Gastrocnemius medialis (tissue), 4 donors: ENCODE measurements around the gene PCDHGA12. TPM values are rescaled to one million over a fixed set of nuclear protein-coding genes. Genes with fewer than 3 reads are reported as not detected.
A peak's percentile ranks its signal among the peaks of the same experiment; 100 is the strongest.
"Not testable (repeated sequence)": the region's sequence is repeated elsewhere in the genome, so short reads cannot be mapped to it uniquely, and the experiment has no call there.

ENCODE experiments used
- ATAC-seq, 2 donors: fragments of 150-250 bp; one replicate each; pipeline ENCODE4 v1.9.1; 2016
- DNase-seq, 2 donors: peaks; one replicate each; pipeline ENCODE4 v3.0.0-alpha.2; 2019
- H3K27ac ChIP-seq, 4 donors: fragments of 200-600 bp; sonication (generic); 1 replicate in 1 of 4; 2 replicates in 3 of 4; pipeline ENCODE4 v1.5.1; 2016 to 2018; ENCODE audit warnings: mild to moderate bottlenecking in 2 of 4, moderate library complexity in 1 of 4
- H3K27me3 ChIP-seq, 3 donors: fragments of 200-600 bp; sonication (generic) in 2 of 3; 1 replicate in 1 of 3; 2 replicates in 2 of 3; pipeline versions ENCODE4 v1.5.1 to v1.6.0; 2016 to 2019; ENCODE audit warnings: mild to moderate bottlenecking in 1 of 3, moderate library complexity in 1 of 3
- H3K36me3 ChIP-seq, 2 donors: fragments of 200-600 bp; sonication (generic) in 1 of 2; one replicate each; pipeline ENCODE4 v1.5.1; 2017 to 2018
- H3K4me1 ChIP-seq, 2 donors: fragments of 200-600 bp; sonication (generic) in 1 of 2; one replicate each; pipeline ENCODE4 v1.5.1; 2016 to 2017; ENCODE audit warnings: mild to moderate bottlenecking in 2 of 2
- H3K4me3 ChIP-seq, 4 donors: fragments of 200-600 bp; sonication (generic) in 3 of 4; 1 replicate in 1 of 4; 2 replicates in 3 of 4; pipeline ENCODE4 v1.5.1; 2016 to 2019; ENCODE audit warnings: mild to moderate bottlenecking in 2 of 4
- H3K9me3 ChIP-seq, 3 donors: fragments of 200-600 bp; sonication (generic) in 2 of 3; 1 replicate in 1 of 3; 2 replicates in 2 of 3; pipeline ENCODE4 v1.5.1; 2016 to 2019
- CTCF ChIP-seq, 5 experiments: fragments of 450-650 bp in 3 of 5; fragments of 200-600 bp in 2 of 5; sonication (generic) in 2 of 5; IDR thresholded peaks in 4 of 5; conservative IDR thresholded peaks in 1 of 5; 1 replicate in 4 of 5; 2 replicates in 1 of 5; pipeline ENCODE4 v1.5.1; 2016 to 2019; ENCODE audit warnings: antibody characterized with exemption in 5 of 5, mild to moderate bottlenecking in 3 of 5, moderate library complexity in 3 of 5
- POLR2A ChIP-seq, 2 donors: fragments of 450-650 bp; IDR thresholded peaks; one replicate each; pipeline ENCODE4 v1.6.1; 2017; ENCODE audit warnings: antibody characterized with exemption in 2 of 2, mild to moderate bottlenecking in 2 of 2, moderate library complexity in 2 of 2
- in situ Hi-C, 4 donors: fragments of 200-750 bp; cut with MboI; loops; one replicate each; pipeline versions ENCODE4 v1.15.0 to v1.8.0; 2017; ENCODE audit warnings: low sequenced_read_pairs in 4 of 4
- intact Hi-C: fragments of 100-400 bp; cut with DNase I; formaldehyde crosslinking; loops from one replicate; pipeline ENCODE4 v1.15.1; 2023; ENCODE audit warnings: low total_unique reads
- total RNA-seq, 4 donors: library from RNA; depleted of rRNA; stranded (reverse); fragments of >200 nt; gene quantifications; one replicate each; pipeline versions ENCODE4 v1.1.0 to v1.2.3, GENCODE V29; 2016

The PCDHGA12 gene
- total RNA-seq, 4 donors from 2014 or later: 1.1 to 5.4 (median 1.7) TPM

DNA sequence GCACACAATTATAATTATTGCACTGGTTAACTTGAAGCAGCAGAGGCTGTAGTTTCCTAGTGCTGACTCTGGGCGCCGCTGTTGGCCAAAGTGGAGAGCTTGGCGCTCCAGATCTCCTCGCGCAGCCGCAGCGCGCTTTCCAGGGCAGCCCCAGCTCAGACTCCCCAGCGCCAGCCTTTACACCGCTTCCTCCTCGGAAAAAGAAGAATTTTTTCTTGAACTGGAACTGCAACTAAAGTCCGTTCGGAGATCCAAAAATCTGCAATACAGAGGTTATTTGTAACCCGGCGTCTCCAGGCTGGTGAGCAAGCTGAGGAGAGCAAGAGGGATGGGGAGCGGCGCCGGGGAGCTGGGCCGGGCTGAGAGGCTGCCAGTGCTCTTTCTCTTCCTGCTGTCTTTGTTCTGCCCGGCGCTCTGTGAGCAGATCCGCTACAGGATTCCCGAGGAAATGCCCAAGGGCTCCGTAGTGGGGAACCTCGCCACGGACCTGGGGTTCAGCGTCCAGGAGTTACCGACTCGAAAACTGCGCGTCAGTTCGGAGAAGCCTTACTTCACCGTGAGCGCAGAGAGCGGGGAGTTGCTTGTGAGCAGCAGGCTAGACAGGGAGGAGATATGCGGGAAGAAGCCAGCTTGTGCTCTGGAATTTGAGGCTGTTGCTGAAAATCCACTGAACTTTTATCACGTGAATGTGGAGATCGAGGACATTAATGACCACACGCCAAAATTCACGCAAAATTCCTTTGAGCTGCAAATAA is 42.6 kb upstream of the PCDHGA12 start, which contains the start of gene PCDHGB4:
Gene PCDHGB4, plus strand, starts transcription at position 142 of the 755 bp plus-strand sequence. Its CDS starts 187 bp downstream, at position 329.
- Histone ChIP-seq H3K27ac (peak within 1 kb of the TSS in 2 of 4 donors; percentile 44 to 47), H3K4me3 (peak within 1 kb of the TSS; percentile 14 to 52 (median 46))
- ATAC-seq (peak; percentile 47 to 83), DNase-seq (peak in 1 of 2 donors; percentile 44)
- H3K27me3 ChIP-seq, in situ Hi-C loops, H3K9me3 ChIP-seq, H3K4me1 ChIP-seq, H3K36me3 ChIP-seq, intact Hi-C loops: not testable (repeated sequence)
- peak; percentile 38 to 67 (median 53) for TF ChIP-seq CTCF (IDR thresholded peaks at IDR 0.05 in 4 of 5, conservative IDR thresholded peaks at IDR 0.05 in 1 of 5)

DNA sequence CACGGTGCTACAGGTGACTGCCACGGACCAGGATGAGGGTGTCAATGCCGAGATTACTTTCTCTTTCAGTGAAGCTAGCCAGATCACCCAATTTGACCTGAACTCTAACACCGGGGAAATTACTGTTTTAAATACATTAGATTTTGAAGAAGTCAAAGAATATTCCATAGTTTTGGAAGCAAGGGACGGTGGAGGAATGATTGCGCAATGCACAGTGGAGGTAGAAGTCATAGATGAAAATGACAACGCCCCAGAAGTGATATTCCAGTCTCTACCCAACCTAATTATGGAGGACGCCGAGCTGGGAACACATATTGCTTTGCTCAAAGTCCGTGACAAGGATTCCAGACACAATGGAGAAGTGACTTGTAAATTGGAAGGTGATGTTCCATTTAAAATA is 41.6 kb upstream of the PCDHGA12 start:
- no peaks in the 10 kb centered on the region for H3K36me3 ChIP-seq
- ATAC-seq (no peak), DNase-seq (no peak)
- in situ Hi-C loops: no loop called here
- peak overlapping the region in 1 of 4 donors; percentile 20 for H3K4me3 ChIP-seq
- no peak overlapping the region for H3K27ac ChIP-seq
- peaks cover 0 to 5% (median 5%) of the 10 kb centered on the region in 3 donors for H3K9me3 ChIP-seq
- TF ChIP-seq POLR2A (IDR thresholded peaks at IDR 0.05) (no peak), CTCF (IDR thresholded peaks at IDR 0.05 in 4 of 5, conservative IDR thresholded peaks at IDR 0.05 in 1 of 5) (no peak)
- H3K4me1 ChIP-seq: peaks cover 4% of the 10 kb centered on the region in 2 donors
- intact Hi-C loops: no loop called here
- peaks cover 0 to 11% (median 2%) of the 10 kb centered on the region in 3 donors for H3K27me3 ChIP-seq

DNA sequence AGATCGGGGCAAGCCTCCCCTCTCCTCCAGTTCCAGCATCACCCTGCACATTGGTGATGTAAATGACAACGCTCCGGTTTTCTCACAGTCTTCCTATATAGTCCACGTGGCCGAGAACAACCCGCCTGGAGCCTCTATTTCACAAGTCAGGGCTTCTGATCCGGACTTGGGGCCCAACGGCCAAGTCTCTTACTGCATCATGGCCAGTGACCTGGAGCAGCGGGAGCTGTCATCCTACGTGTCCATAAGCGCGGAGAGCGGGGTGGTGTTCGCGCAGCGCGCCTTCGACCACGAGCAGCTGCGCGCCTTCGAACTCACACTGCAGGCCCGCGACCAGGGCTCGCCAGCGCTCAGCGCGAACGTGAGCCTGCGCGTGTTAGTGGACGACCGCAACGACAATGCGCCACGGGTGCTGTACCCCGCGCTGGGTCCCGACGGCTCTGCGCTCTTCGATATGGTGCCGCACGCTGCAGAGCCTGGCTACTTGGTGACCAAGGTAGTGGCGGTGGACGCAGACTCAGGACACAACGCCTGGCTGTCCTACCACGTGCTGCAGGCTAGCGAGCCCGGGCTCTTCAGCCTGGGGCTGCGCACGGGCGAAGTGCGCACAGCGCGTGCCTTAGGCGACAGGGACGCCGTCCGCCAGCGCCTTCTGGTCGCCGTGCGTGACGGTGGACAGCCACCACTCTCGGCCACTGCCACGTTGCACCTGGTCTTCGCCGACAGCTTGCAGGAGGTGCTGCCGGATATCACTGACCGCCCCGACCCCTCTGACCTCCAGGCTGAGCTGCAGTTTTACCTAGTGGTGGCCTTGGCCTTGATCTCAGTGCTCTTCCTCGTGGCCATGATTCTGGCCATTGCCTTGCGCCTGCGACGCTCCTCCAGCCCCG is 40.9 kb upstream of the PCDHGA12 start:
- no peak for DNase-seq
- no peak overlapping the region for H3K4me3 ChIP-seq
- H3K27ac ChIP-seq: no peak overlapping the region
- peaks cover 4% of the 10 kb centered on the region in 2 donors for H3K4me1 ChIP-seq
- H3K27me3 ChIP-seq: peaks cover 0 to 15% (median 2%) of the 10 kb centered on the region in 3 donors
- intact Hi-C loops: no loop called here
- no peak for ATAC-seq
- in situ Hi-C loops: no loop called here
- no peaks in the 10 kb centered on the region for H3K36me3 ChIP-seq
- no peak for TF ChIP-seq POLR2A (IDR thresholded peaks at IDR 0.05)
- no peak for TF ChIP-seq CTCF (IDR thresholded peaks at IDR 0.05 in 4 of 5, conservative IDR thresholded peaks at IDR 0.05 in 1 of 5)
- H3K9me3 ChIP-seq: peaks cover 0 to 5% (median 5%) of the 10 kb centered on the region in 3 donors

GRCh38 chr5:141392429-141393198 is 37.7 kb upstream of the PCDHGA12 start, which contains the start of gene PCDHGA8:
Gene PCDHGA8, plus strand, starts transcription at chr5:141392633. Its CDS starts 181 bp downstream, at chr5:141392814.
- Histone ChIP-seq H3K36me3 (no peaks in the 10 kb centered on the region), H3K9me3 (peaks cover 0 to 5% (median 5%) of the 10 kb centered on the region in 3 donors), H3K27me3 (peaks cover 0 to 21% (median 2%) of the 10 kb centered on the region in 3 donors), H3K4me1 (peaks cover 0 to 6% of the 10 kb centered on the region in 2 donors), H3K4me3 (peak within 1 kb of the TSS; percentile 9 to 41 (median 12)), H3K27ac (no peak within 1 kb of the TSS)
- DNase-seq (no peak), ATAC-seq (peak in 1 of 2 donors; percentile 37)
- intact Hi-C loops (no loop called here), in situ Hi-C loops (no loop called here)
- TF ChIP-seq POLR2A (IDR thresholded peaks at IDR 0.05) (no peak), CTCF (IDR thresholded peaks at IDR 0.05 in 4 of 5, conservative IDR thresholded peaks at IDR 0.05 in 1 of 5) (peak in 3 of 5 experiments; percentile 18 to 48 (median 20))
